HEK293 (cell line): ENCODE results near the gene MC5R.

Experiments
- BCL11A ChIP-seq: fragments of 450-650 bp; formaldehyde crosslinking; IDR thresholded peaks from 2 replicates; pipeline ENCODE4 v1.5.1; 2016; ENCODE audit warnings: low read depth, missing biosample characterization, missing genetic modification characterization
- BCL11B ChIP-seq: fragments of 450-650 bp; formaldehyde crosslinking; IDR thresholded peaks from 2 replicates; pipeline ENCODE4 v1.5.1; 2016; ENCODE audit warnings: low read depth, missing biosample characterization, missing genetic modification characterization
- GFI1B ChIP-seq: fragments of 450-650 bp; formaldehyde crosslinking; IDR thresholded peaks from 2 replicates; pipeline ENCODE4 v1.5.1; 2016; ENCODE audit warnings: missing biosample characterization, missing genetic modification characterization
- GLI2 ChIP-seq: fragments of 450-650 bp; formaldehyde crosslinking; IDR thresholded peaks from 2 replicates; pipeline ENCODE4; 2017; ENCODE audit warnings: missing biosample characterization, missing genetic modification characterization, low read depth, borderline replicate concordance
- KLF9 ChIP-seq: fragments of 450-650 bp; formaldehyde crosslinking; IDR thresholded peaks from 2 replicates; pipeline ENCODE4 v1.5.1; 2016; ENCODE audit warnings: missing biosample characterization, missing genetic modification characterization, low read depth
- MEIS1 ChIP-seq: sonication (generic); formaldehyde crosslinking; IDR thresholded peaks from 2 replicates; pipeline ENCODE4 v1.8.1; 2022; ENCODE audit warnings: missing genetic modification reagents, mild to moderate bottlenecking, borderline replicate concordance
- OSR2 ChIP-seq: fragments of 450-650 bp; formaldehyde crosslinking; IDR thresholded peaks from 2 replicates; pipeline ENCODE4 v1.5.1; 2016; ENCODE audit warnings: missing biosample characterization, missing genetic modification characterization
- SP7 ChIP-seq: fragments of 450-650 bp; formaldehyde crosslinking; IDR thresholded peaks from 2 replicates; pipeline ENCODE4 v1.5.1; 2016; ENCODE audit warnings: missing biosample characterization, missing genetic modification characterization
- ZNF140 ChIP-seq: fragments of 450-650 bp; formaldehyde crosslinking; IDR thresholded peaks from 2 replicates; pipeline ENCODE4 v1.5.1; 2016; ENCODE audit warnings: missing biosample characterization, missing genetic modification characterization
- ZNF146 ChIP-seq: fragments of 450-650 bp; formaldehyde crosslinking; IDR thresholded peaks from 2 replicates; pipeline ENCODE4 v1.5.1; 2016; ENCODE audit warnings: missing biosample characterization, missing genetic modification characterization
- ZNF155 ChIP-seq: fragments of 450-650 bp; formaldehyde crosslinking; IDR thresholded peaks from 2 replicates; pipeline ENCODE4 v1.5.1; 2016; ENCODE audit warnings: missing biosample characterization, missing genetic modification characterization
- ZNF175 ChIP-seq: fragments of 450-650 bp; formaldehyde crosslinking; IDR thresholded peaks from 2 replicates; pipeline ENCODE4 v1.5.1; 2016; ENCODE audit warnings: missing biosample characterization, missing genetic modification characterization
- ZNF23 ChIP-seq: fragments of 450-650 bp; formaldehyde crosslinking; IDR thresholded peaks from 2 replicates; pipeline ENCODE4 v1.5.1; 2016; ENCODE audit warnings: missing biosample characterization, missing genetic modification characterization, borderline replicate concordance
- ZNF311 ChIP-seq: fragments of 450-650 bp; formaldehyde crosslinking; IDR thresholded peaks from 2 replicates; pipeline ENCODE4 v1.5.1; 2017; ENCODE audit warnings: missing biosample characterization, missing genetic modification characterization, borderline replicate concordance
- ZNF391 ChIP-seq: fragments of 450-650 bp; formaldehyde crosslinking; IDR thresholded peaks from 2 replicates; pipeline ENCODE4 v1.5.1; 2016; ENCODE audit warnings: low read depth, missing biosample characterization, missing genetic modification characterization, borderline replicate concordance
- ZNF501 ChIP-seq: fragments of 450-650 bp; formaldehyde crosslinking; IDR thresholded peaks from 2 replicates; pipeline ENCODE4 v1.5.1; 2016; ENCODE audit warnings: missing biosample characterization, missing genetic modification characterization
- ZNF530 ChIP-seq: fragments of 450-650 bp; formaldehyde crosslinking; IDR thresholded peaks from 2 replicates; pipeline ENCODE4 v1.5.1; 2016; ENCODE audit warnings: low read depth, missing biosample characterization, missing genetic modification characterization
- ZNF585B ChIP-seq: fragments of 450-650 bp; formaldehyde crosslinking; IDR thresholded peaks from 2 replicates; pipeline ENCODE4 v1.5.1; 2016; ENCODE audit warnings: missing biosample characterization, missing genetic modification characterization
- ZNF596 ChIP-seq: fragments of 450-650 bp; IDR thresholded peaks from 2 replicates; pipeline ENCODE4 v1.5.0; 2018; ENCODE audit warnings: missing biosample characterization, mild to moderate bottlenecking, missing genetic modification characterization, moderate library complexity
- ZNF600 ChIP-seq: fragments of 450-650 bp; formaldehyde crosslinking; IDR thresholded peaks from 2 replicates; pipeline ENCODE4 v1.5.1; 2016; ENCODE audit warnings: missing biosample characterization, missing genetic modification characterization
- ZNF610 ChIP-seq: fragments of 450-650 bp; formaldehyde crosslinking; IDR thresholded peaks from 2 replicates; pipeline ENCODE4 v1.5.1; 2016; ENCODE audit warnings: missing biosample characterization, missing genetic modification characterization, borderline replicate concordance
- ZNF623 ChIP-seq: fragments of 450-650 bp; formaldehyde crosslinking; IDR thresholded peaks from 2 replicates; pipeline ENCODE4 v1.5.1; 2016; ENCODE audit warnings: missing biosample characterization, missing genetic modification characterization
- ZNF837 ChIP-seq: fragments of 450-650 bp; formaldehyde crosslinking; IDR thresholded peaks from 2 replicates; pipeline ENCODE4 v1.5.1; 2016; ENCODE audit warnings: missing biosample characterization, missing genetic modification characterization
- TF ChIP-seq, protein P1 (sequence below): fragments of 450-650 bp; formaldehyde crosslinking; IDR thresholded peaks from 2 replicates; pipeline ENCODE4 v1.5.1; 2016; ENCODE audit warnings: missing biosample characterization, missing genetic modification characterization
- TF ChIP-seq, protein P2 (sequence below): fragments of 450-650 bp; formaldehyde crosslinking; IDR thresholded peaks from 2 replicates; pipeline ENCODE4 v1.5.1; 2016; ENCODE audit warnings: missing biosample characterization, missing genetic modification characterization
- TF ChIP-seq, protein P3 (sequence below): fragments of 450-650 bp; formaldehyde crosslinking; IDR thresholded peaks from 2 replicates; pipeline ENCODE4 v1.5.1; 2016; ENCODE audit warnings: missing biosample characterization, missing genetic modification characterization, low read depth
- TF ChIP-seq, protein P4 (sequence below): fragments of 450-650 bp; formaldehyde crosslinking; conservative IDR thresholded peaks from 2 replicates; pipeline ENCODE4 v1.5.1; 2016; ENCODE audit warnings: low read depth, missing biosample characterization, missing genetic modification characterization

Gene MC5R

DNA sequence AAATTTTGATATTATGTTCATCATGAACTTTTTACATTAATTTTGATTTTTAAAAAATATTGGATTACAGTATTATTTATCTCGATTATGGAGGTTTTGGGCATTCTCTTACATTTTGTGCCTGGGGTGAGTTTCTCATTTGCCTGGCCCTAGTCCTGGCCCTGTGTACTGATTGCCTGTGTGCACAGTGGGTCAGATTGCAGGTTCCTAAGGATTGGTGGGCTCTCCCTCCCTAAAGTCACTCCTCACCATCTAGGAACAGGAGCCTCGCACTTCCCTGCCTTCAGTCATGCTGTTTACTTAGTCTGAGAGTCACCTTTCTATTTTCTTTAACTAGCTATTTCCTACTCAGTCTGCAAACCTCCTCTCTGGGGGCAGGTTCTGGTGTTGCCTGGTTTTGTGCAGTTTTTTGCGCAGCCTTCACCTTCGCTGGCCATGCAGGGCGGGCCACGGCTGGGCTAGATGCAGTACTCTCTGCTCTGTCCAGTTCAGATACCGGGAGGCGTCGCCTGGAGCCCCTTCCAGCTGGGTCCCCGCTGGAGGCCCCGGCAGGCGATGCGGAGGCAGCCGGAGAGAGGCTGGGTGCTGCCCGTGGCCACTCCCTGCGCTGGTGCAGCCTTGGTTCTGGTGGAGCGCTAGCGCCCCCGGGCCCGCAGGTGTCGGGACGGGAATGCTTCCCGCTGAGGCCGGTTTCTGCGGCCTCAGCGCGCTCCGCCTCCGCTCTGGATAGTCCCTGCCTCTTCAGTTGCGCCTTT, 23.3 kb upstream of the MC5R start (continued):
- TF ChIP-seq, protein P1, sequence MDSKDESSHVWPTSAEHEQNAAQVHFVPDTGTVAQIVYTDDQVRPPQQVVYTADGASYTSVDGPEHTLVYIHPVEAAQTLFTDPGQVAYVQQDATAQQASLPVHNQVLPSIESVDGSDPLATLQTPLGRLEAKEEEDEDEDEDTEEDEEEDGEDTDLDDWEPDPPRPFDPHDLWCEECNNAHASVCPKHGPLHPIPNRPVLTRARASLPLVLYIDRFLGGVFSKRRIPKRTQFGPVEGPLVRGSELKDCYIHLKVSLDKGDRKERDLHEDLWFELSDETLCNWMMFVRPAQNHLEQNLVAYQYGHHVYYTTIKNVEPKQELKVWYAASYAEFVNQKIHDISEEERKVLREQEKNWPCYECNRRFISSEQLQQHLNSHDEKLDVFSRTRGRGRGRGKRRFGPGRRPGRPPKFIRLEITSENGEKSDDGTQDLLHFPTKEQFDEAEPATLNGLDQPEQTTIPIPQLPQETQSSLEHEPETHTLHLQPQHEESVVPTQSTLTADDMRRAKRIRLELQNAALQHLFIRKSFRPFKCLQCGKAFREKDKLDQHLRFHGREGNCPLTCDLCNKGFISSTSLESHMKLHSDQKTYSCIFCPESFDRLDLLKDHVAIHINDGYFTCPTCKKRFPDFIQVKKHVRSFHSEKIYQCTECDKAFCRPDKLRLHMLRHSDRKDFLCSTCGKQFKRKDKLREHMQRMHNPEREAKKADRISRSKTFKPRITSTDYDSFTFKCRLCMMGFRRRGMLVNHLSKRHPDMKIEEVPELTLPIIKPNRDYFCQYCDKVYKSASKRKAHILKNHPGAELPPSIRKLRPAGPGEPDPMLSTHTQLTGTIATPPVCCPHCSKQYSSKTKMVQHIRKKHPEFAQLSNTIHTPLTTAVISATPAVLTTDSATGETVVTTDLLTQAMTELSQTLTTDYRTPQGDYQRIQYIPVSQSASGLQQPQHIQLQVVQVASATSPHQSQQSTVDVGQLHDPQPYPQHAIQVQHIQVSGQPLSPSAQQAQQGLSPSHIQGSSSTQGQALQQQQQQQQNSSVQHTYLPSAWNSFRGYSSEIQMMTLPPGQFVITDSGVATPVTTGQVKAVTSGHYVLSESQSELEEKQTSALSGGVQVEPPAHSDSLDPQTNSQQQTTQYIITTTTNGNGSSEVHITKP (tag by site-specific recombination), result no peak
- no peak for TF ChIP-seq ZNF610
- TF ChIP-seq KLF9, result no peak
- no peak for TF ChIP-seq ZNF596 (tag by site-specific recombination)
- no peak for TF ChIP-seq ZNF391 (tag by site-specific recombination)
- no peak for TF ChIP-seq ZNF175 (tag by site-specific recombination)
- TF ChIP-seq GLI2, result no peak
- TF ChIP-seq ZNF155, result no peak
- TF ChIP-seq MEIS1 (CRISPR knock-in tag), result no peak
- TF ChIP-seq SP7 (tag by site-specific recombination), result 0 out of 2 replicates have a peak, but pooled peaks have one; percentile 17
- no peak for TF ChIP-seq ZNF140 (tag by site-specific recombination)
- TF ChIP-seq ZNF623 (tag by site-specific recombination), result no peak
- no peak for TF ChIP-seq BCL11A (tag by site-specific recombination)
- no peak for TF ChIP-seq ZNF146 (tag by site-specific recombination)
- no peak for TF ChIP-seq ZNF23
- no peak for TF ChIP-seq ZNF501 (tag by site-specific recombination)
- no peak for TF ChIP-seq ZNF585B (tag by site-specific recombination)
- TF ChIP-seq BCL11B (tag by site-specific recombination), result no peak
- peak; percentile 61; the same call in 1 of the 2 replicates for TF ChIP-seq ZNF600 (tag by site-specific recombination)
- TF ChIP-seq OSR2 (tag by site-specific recombination), result no peak
- TF ChIP-seq GFI1B (tag by site-specific recombination), result no peak
- no peak for TF ChIP-seq ZNF837
- TF ChIP-seq ZNF311 (tag by site-specific recombination), result no peak
- TF ChIP-seq, protein P2, sequence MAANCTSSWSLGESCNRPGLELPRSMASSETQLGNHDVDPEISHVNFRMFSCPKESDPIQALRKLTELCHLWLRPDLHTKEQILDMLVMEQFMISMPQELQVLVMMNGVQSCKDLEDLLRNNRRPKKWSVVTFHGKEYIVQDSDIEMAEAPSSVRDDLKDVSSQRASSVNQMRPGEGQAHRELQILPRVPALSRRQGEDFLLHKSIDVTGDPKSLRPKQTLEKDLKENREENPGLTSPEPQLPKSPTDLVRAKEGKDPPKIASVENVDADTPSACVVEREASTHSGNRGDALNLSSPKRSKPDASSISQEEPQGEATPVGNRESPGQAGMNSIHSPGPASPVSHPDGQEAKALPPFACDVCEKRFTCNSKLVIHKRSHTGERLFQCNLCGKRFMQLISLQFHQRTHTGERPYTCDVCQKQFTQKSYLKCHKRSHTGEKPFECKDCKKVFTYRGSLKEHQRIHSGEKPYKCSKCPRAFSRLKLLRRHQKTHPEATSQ (tag by site-specific recombination), result no peak
- TF ChIP-seq, protein P3, sequence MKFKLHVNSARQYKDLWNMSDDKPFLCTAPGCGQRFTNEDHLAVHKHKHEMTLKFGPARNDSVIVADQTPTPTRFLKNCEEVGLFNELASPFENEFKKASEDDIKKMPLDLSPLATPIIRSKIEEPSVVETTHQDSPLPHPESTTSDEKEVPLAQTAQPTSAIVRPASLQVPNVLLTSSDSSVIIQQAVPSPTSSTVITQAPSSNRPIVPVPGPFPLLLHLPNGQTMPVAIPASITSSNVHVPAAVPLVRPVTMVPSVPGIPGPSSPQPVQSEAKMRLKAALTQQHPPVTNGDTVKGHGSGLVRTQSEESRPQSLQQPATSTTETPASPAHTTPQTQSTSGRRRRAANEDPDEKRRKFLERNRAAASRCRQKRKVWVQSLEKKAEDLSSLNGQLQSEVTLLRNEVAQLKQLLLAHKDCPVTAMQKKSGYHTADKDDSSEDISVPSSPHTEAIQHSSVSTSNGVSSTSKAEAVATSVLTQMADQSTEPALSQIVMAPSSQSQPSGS (tag by site-specific recombination), result no peak
- no peak for TF ChIP-seq ZNF530 (tag by site-specific recombination)
- TF ChIP-seq, protein P4, sequence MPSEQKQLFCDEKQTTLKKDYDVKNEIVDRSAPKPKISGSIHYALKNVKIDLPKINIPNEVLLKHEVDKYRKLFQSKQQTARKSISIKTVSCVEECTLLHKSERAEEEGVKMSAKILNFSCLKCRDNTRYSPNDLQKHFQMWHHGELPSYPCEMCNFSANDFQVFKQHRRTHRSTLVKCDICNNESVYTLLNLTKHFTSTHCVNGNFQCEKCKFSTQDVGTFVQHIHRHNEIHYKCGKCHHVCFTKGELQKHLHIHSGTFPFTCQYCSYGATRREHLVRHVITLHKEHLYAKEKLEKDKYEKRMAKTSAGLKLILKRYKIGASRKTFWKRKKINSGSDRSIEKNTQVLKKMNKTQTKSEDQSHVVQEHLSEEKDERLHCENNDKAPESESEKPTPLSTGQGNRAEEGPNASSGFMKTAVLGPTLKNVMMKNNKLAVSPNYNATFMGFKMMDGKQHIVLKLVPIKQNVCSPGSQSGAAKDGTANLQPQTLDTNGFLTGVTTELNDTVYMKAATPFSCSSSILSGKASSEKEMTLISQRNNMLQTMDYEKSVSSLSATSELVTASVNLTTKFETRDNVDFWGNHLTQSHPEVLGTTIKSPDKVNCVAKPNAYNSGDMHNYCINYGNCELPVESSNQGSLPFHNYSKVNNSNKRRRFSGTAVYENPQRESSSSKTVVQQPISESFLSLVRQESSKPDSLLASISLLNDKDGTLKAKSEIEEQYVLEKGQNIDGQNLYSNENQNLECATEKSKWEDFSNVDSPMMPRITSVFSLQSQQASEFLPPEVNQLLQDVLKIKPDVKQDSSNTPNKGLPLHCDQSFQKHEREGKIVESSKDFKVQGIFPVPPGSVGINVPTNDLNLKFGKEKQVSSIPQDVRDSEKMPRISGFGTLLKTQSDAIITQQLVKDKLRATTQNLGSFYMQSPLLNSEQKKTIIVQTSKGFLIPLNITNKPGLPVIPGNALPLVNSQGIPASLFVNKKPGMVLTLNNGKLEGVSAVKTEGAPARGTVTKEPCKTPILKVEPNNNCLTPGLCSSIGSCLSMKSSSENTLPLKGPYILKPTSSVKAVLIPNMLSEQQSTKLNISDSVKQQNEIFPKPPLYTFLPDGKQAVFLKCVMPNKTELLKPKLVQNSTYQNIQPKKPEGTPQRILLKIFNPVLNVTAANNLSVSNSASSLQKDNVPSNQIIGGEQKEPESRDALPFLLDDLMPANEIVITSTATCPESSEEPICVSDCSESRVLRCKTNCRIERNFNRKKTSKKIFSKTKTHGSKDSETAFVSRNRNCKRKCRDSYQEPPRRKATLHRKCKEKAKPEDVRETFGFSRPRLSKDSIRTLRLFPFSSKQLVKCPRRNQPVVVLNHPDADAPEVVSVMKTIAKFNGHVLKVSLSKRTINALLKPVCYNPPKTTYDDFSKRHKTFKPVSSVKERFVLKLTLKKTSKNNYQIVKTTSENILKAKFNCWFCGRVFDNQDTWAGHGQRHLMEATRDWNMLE (tag by site-specific recombination), result no peak
